Endothelial cell of umbilical vein (primary cell): ENCODE data around the gene MGARP. TPM values are rescaled to one million over a fixed set of nuclear protein-coding genes. Genes with fewer than 3 reads are reported as not detected.

ENCODE experiments used
- BruUV-seq: library from RNA; stranded (reverse); fragments of 400-500 nt; replicated peaks from 2 replicates; lab custom pipeline; 2021; lab: Mats Ljungman, UMichigan
- CTCF ChIA-PET: fragments of 300-600, 350-600 bp; sonication (Branson Sonifier 250); formaldehyde crosslinking; loops from one replicate; lab custom pipeline; 2021; ENCODE audit warnings: antibody characterized with exemption, inconsistent platforms; lab: Charles Lee
- POLR2A ChIA-PET: fragments of 300-600, 350-600 bp; sonication (Branson Sonifier 250); formaldehyde crosslinking; loops from one replicate; lab custom pipeline; 2021; ENCODE audit warnings: antibody characterized with exemption, inconsistent platforms; lab: Charles Lee
- DNase-seq: peaks from one replicate; pipeline ENCODE4 v3.0.0-alpha.2; 2011; ENCODE audit warnings: low read depth, low spot score
- FAIRE-seq: peaks from 2 replicates; lab custom pipeline; 2011; peaks lifted over from hg19 to GRCh38; lab: Jason Lieb, UNC
- H2AFZ ChIP-seq: 2 replicates; pipeline ENCODE4 v1.6.0; 2012; ENCODE audit warnings: low read depth, low read length, control low read depth, inconsistent platforms
- H3K27ac ChIP-seq: 2 replicates; pipeline ENCODE4 v1.5.1; 2011; ENCODE audit warnings: low read depth, mild to moderate bottlenecking, control low read depth, low read length, moderate library complexity; ENCODE audit not compliant: insufficient read depth
- H3K27me3 ChIP-seq, 2 experiments: 2 replicates each; pipeline versions ENCODE4 v1.6.0 to v1.6.1; 2011; ENCODE audit warnings: low read length in 2 of 2, mixed read lengths in 1 of 2; ENCODE audit not compliant: control insufficient read depth in 2 of 2, insufficient read depth in 2 of 2
- H3K36me3 ChIP-seq, 2 experiments: 2 replicates in 1 of 2; 3 replicates in 1 of 2; pipeline ENCODE4 v1.5.1; 2011; ENCODE audit warnings: low read length in 2 of 2, mild to moderate bottlenecking in 1 of 2, moderate library complexity in 1 of 2; ENCODE audit not compliant: control insufficient read depth in 2 of 2, insufficient read depth in 2 of 2; ENCODE audit errors: extremely low read depth in 1 of 2
- H3K4me1 ChIP-seq: 3 replicates; pipeline ENCODE4 v1.5.1; 2011; ENCODE audit warnings: mild to moderate bottlenecking, low read length; ENCODE audit not compliant: control insufficient read depth, insufficient read depth; ENCODE audit errors: extremely low read depth
- H3K4me2 ChIP-seq: 2 replicates; pipeline ENCODE4 v1.6.1; 2011; ENCODE audit warnings: low read length, control low read depth, mixed read lengths; ENCODE audit not compliant: insufficient read depth
- H3K4me3 ChIP-seq, 3 experiments: fragments of 200-600 bp in 1 of 3; sonication (generic), shearing (Covaris generic) in 1 of 3; replicated peaks in 1 of 3; 2 replicates each; pipeline ENCODE4 v1.5.1; 2011 to 2016; ENCODE audit warnings: control low read depth in 3 of 3, low read length in 3 of 3, mild to moderate bottlenecking in 2 of 3, inconsistent platforms in 1 of 3, low read depth in 1 of 3, moderate library complexity in 1 of 3; ENCODE audit not compliant: insufficient read depth in 1 of 3
- H3K79me2 ChIP-seq: 2 replicates; pipeline ENCODE4 v1.6.0; 2012; ENCODE audit warnings: low read length, inconsistent platforms; ENCODE audit not compliant: control insufficient read depth, insufficient read depth
- H3K9ac ChIP-seq: replicated peaks from 2 replicates; pipeline ENCODE3; 2011; ENCODE audit warnings: low read length, control low read depth; ENCODE audit not compliant: insufficient read depth; ENCODE audit errors: extremely low read depth
- H3K9me1 ChIP-seq: replicated peaks from 3 replicates; pipeline ENCODE4 v1.6.0; 2011; ENCODE audit warnings: mild to moderate bottlenecking, low read length; ENCODE audit not compliant: control insufficient read depth, insufficient read depth; ENCODE audit errors: extremely low read depth
- H3K9me3 ChIP-seq: replicated peaks from 2 replicates; pipeline ENCODE4 v1.5.1; 2012; ENCODE audit warnings: low read length, inconsistent platforms; ENCODE audit not compliant: control insufficient read depth, insufficient read depth
- H4K20me1 ChIP-seq: replicated peaks from 2 replicates; pipeline ENCODE3; 2011; ENCODE audit warnings: mild to moderate bottlenecking, low read length; ENCODE audit not compliant: control insufficient read depth, insufficient read depth; ENCODE audit errors: extremely low read depth
- CTCF ChIP-seq, 2 donors: IDR thresholded peaks; 1 replicate in 1 of 2; 2 replicates in 1 of 2; pipeline ENCODE4 v1.5.1; 2011; ENCODE audit warnings: low read length in 2 of 2, mild to moderate bottlenecking in 2 of 2, moderate library complexity in 2 of 2, control low read depth in 1 of 2, inconsistent platforms in 1 of 2, low read depth in 1 of 2; ENCODE audit not compliant: insufficient read depth in 1 of 2; ENCODE audit errors: extremely low read depth in 1 of 2
- EZH2 ChIP-seq: IDR thresholded peaks from 2 replicates; pipeline ENCODE4 v1.6.1; 2012; ENCODE audit warnings: borderline replicate concordance, low read depth, mild to moderate bottlenecking, moderate library complexity, low read length, inconsistent platforms; ENCODE audit not compliant: severe bottlenecking
- MYC ChIP-seq: IDR thresholded peaks from one replicate; pipeline ENCODE4 v1.6.1; 2011; ENCODE audit warnings: mild to moderate bottlenecking, low read depth, low read length
- POLR2AphosphoS5 ChIP-seq: IDR thresholded peaks from 2 replicates; pipeline ENCODE4 v1.6.1; 2012; ENCODE audit warnings: low read depth, mild to moderate bottlenecking, control low read depth, low read length, moderate library complexity; ENCODE audit not compliant: insufficient read depth
- dilution Hi-C: fragments of 300-500 bp; cut with MboI; formaldehyde crosslinking; loops from one replicate; pipeline ENCODE4 v1.15.0; 2019; ENCODE audit warnings: low sequenced_read_pairs; ENCODE audit not compliant: extremely low pct_ligation_motif_present
- intact Hi-C: fragments of 100-400 bp; cut with micrococcal nuclease; formaldehyde crosslinking; loops from one replicate; pipeline ENCODE4 v1.10.0; 2022
- polyA plus RNA-seq, 4 experiments: library from polyadenylated mRNA; depleted of rRNA in 3 of 4; stranded (reverse) in 3 of 4; unstranded in 1 of 4; fragments of >200 nt; gene quantifications; 2 replicates each; pipeline versions ENCODE4 v1.2.1 to v1.2.3, GENCODE V29; 2011 to 2012; ENCODE audit warnings: missing spikeins in 1 of 4
- total RNA-seq: library from RNA; stranded (reverse); gene quantifications from 2 replicates; pipeline ENCODE4 v1.2.3, GENCODE V29; 2021

MGARP gene
- total and polyA plus RNA-seq, 2 donors (not counting 3 experiments of a cell fraction or from before 2014, with no cell fraction given) = 25.9 to 26.6 TPM

GRCh38 chr4:139297001-139297410 lies 17.0 kb upstream of the MGARP start:
- no peaks in the 10 kb centered on the region for H3K27me3 ChIP-seq
- dilution Hi-C loops (no loop called here), intact Hi-C loops (no loop called here)
- H3K9ac ChIP-seq = no peak overlapping the region
- FAIRE-seq = no peak
- CTCF ChIA-PET = interaction anchor here (1.7 to 3.9 kb wide), 7 partner anchors 11 to 265 kb away, joined by 9 to 88 read pairs (median 27); partner anchors contain the start of genes ELF2 and MGARP
- H2AFZ ChIP-seq = no peak overlapping the region
- H3K4me3 ChIP-seq = no peak overlapping the region
- H3K79me2 ChIP-seq = peaks cover 14% of the 10 kb centered on the region
- H3K4me2 ChIP-seq = no peak overlapping the region
- H3K9me1 ChIP-seq = no peaks in the 10 kb centered on the region
- H3K36me3 ChIP-seq = peaks cover 0 to 3% of the 10 kb centered on the region in 2 experiments
- no peak for TF ChIP-seq MYC
- TF ChIP-seq EZH2 = no peak
- no peak for TF ChIP-seq POLR2AphosphoS5
- no peak for DNase-seq
- POLR2A ChIA-PET = interaction anchor here (0.6 to 1.3 kb wide), 2 partner anchors 109 to 119 kb away, joined by 4 to 5 read pairs; no protein-coding TSS in a partner anchor
- H3K9me3 ChIP-seq = no peaks in the 10 kb centered on the region
- H4K20me1 ChIP-seq = no peaks in the 10 kb centered on the region
- H3K27ac ChIP-seq = no peak overlapping the region
- H3K4me1 ChIP-seq = peaks cover 21% of the 10 kb centered on the region
- BruUV-seq = no TSS peak

DNA sequence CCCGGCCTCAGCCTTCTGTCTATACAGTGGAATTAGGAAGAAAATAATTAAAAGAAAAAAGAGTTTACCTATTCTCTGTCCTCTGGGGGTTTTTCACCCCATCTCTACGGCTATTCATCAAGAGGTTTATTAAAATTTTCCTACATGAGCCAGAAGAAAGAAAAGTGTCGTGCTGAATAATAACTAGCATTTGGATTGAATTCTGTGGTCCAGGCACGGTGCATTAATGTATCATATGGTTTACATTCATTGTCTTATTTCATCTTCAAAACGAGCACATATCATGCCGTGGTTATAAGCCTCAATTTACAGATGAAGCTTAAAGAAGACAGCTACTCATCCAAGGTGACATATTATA lies 15.9 kb upstream of the MGARP start:
- H3K27ac ChIP-seq = no peak overlapping the region
- no TSS peak for BruUV-seq
- ChIA-PET POLR2A (interaction anchor here (1.3 kb wide), 1 partner anchor 118 kb away, joined by 4 read pairs; no protein-coding TSS in a partner anchor), CTCF (interaction anchor here (0.6 to 3.9 kb wide), 60 partner anchors 8 to 316 kb away, joined by 3 to 88 read pairs (median 4); partner anchors contain the start of genes ELF2 and MGARP)
- peaks cover 21% of the 10 kb centered on the region for H3K4me1 ChIP-seq
- no peaks in the 10 kb centered on the region for H3K9me1 ChIP-seq
- H3K27me3 ChIP-seq = no peaks in the 10 kb centered on the region
- no peak for DNase-seq
- intact Hi-C loops = loop anchor here (1.0 kb wide), 5 partner anchors 16 to 266 kb away; partner anchors contain the start of gene MGARP
- H3K9ac ChIP-seq = no peak overlapping the region
- peaks cover 7% of the 10 kb centered on the region for H3K79me2 ChIP-seq
- no peak for TF ChIP-seq CTCF (IDR thresholded peaks at IDR 0.05; ENCODE audit: extremely low read depth in 1 of 2, insufficient read depth in 1 of 2, low read depth in 1 of 2, low read length in 2 of 2)
- H3K4me2 ChIP-seq = peak overlapping the region; percentile 26
- peak overlapping the region; percentile 71 for H2AFZ ChIP-seq
- H4K20me1 ChIP-seq = no peaks in the 10 kb centered on the region
- FAIRE-seq = no peak
- dilution Hi-C loops = no loop called here
- H3K36me3 ChIP-seq = peaks cover 0 to 3% of the 10 kb centered on the region in 2 experiments
- H3K9me3 ChIP-seq = no peaks in the 10 kb centered on the region
- peak overlapping the region in 1 of 3 experiments; percentile 6 for H3K4me3 ChIP-seq
